K562 (cell line): Measurements from ENCODE around the gene CYP11A1.

Experiments used
- POLR2A ChIP-seq: fragments of 450-650 bp; conservative IDR thresholded peaks from 2 replicates; pipeline ENCODE4 v1.6.1; 2016
- SLC30A9 ChIP-seq: fragments of 250-450 bp; sonication (Bioruptor Pico); IDR thresholded peaks from 2 replicates; pipeline ENCODE4 v1.8.0; 2022; ENCODE audit warnings: mild to moderate bottlenecking, moderate library complexity
- TF ChIP-seq, protein P1 (sequence below): sonication (generic); formaldehyde crosslinking; IDR thresholded peaks from 2 replicates; pipeline ENCODE4 v1.9.0; 2022; ENCODE audit warnings: mild to moderate bottlenecking, missing genetic modification reagents
- TF ChIP-seq, protein P2 (sequence below), 3 experiments: IDR thresholded peaks in 2 of 3; conservative IDR thresholded peaks in 1 of 3; 2 replicates each; pipeline ENCODE4 v1.5.1; 2011 to 2012; ENCODE audit warnings: low read length in 3 of 3, mild to moderate bottlenecking in 3 of 3, control low read depth in 2 of 3, improper control_type of control experiment in 1 of 3, inconsistent platforms in 1 of 3, low read depth in 1 of 3, mixed read lengths in 1 of 3, moderate library complexity in 1 of 3; ENCODE audit not compliant: insufficient read depth in 2 of 3

DNA sequence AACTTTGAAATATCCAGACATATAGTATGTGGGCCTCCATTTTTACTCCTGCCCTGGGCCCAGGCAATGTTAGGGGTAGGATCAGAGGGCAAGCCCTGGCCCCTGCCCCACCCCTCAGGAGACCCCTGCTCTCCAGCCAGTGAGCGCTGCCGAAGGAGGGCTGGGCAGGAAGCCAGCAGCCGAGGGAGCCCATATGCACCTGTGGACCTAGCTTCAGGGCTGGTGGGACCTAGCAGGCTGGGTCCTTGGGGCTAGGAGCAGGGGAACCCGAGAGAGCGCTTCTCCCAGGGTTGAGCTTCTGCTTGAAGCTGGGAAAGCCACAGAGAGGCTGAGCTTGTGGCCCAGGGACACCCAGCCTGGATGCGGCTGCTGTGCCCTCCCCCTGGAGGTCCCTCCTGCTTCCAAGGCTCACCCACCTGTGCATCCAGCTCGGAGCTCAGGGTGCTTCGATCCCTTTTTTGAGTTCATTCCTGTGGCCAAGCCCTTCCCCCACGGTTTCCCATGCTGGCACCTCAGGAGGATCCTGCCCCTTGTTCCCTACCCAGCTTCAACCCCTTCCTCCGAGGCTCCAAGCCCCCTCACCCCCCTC is 21.0 kb upstream of the CYP11A1 start:
- no peak for TF ChIP-seq POLR2A
- TF ChIP-seq, protein P1, sequence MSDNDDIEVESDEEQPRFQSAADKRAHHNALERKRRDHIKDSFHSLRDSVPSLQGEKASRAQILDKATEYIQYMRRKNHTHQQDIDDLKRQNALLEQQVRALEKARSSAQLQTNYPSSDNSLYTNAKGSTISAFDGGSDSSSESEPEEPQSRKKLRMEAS (CRISPR knock-in tag), result no peak
- TF ChIP-seq, protein P2, sequence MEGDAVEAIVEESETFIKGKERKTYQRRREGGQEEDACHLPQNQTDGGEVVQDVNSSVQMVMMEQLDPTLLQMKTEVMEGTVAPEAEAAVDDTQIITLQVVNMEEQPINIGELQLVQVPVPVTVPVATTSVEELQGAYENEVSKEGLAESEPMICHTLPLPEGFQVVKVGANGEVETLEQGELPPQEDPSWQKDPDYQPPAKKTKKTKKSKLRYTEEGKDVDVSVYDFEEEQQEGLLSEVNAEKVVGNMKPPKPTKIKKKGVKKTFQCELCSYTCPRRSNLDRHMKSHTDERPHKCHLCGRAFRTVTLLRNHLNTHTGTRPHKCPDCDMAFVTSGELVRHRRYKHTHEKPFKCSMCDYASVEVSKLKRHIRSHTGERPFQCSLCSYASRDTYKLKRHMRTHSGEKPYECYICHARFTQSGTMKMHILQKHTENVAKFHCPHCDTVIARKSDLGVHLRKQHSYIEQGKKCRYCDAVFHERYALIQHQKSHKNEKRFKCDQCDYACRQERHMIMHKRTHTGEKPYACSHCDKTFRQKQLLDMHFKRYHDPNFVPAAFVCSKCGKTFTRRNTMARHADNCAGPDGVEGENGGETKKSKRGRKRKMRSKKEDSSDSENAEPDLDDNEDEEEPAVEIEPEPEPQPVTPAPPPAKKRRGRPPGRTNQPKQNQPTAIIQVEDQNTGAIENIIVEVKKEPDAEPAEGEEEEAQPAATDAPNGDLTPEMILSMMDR (IDR thresholded peaks at IDR 0.05 in 2 of 3, conservative IDR thresholded peaks at IDR 0.05 in 1 of 3; ENCODE audit: insufficient read depth in 2 of 3, low read depth in 1 of 3, low read length in 3 of 3), result no peak
- TF ChIP-seq SLC30A9 (CRISPR knock-in tag), result no peak
